GM12878 (cell line): ENCODE results near the gene MRPS21. TPM values are rescaled to one million over a fixed set of nuclear protein-coding genes. Genes with fewer than 3 reads are reported as not detected.

ENCODE experiments used
- ATAC-seq: fragments of 200-7000 bp; cut with Tn5 transposase; 3 replicates; pipeline ENCODE4 v1.9.1; 2020; ENCODE audit warnings: mild to moderate bottlenecking, moderate library complexity
- BruUV-seq: library from RNA; stranded (reverse); fragments of 400-500 nt; replicated peaks from 2 replicates; lab custom pipeline; 2021; lab: Mats Ljungman, UMichigan
- CTCF ChIA-PET: fragments of 300-600 bp; sonication (Branson Sonifier 250); formaldehyde crosslinking; extraction: SDS; loops from one replicate; lab custom pipeline; 2021; ENCODE audit warnings: inconsistent platforms; lab: Yijun Ruan, JAX
- POLR2A ChIA-PET: fragments of 350-600 bp; formaldehyde crosslinking; extraction: SDS; loops from one replicate; lab custom pipeline; 2021; ENCODE audit warnings: inconsistent platforms; lab: Charles Lee
- RAD21 ChIA-PET: fragments of 300-600 bp; sonication (Branson Sonifier 250); formaldehyde crosslinking; loops from one replicate; lab custom pipeline; 2023; ENCODE audit warnings: antibody characterized with exemption; ENCODE audit not compliant: unreplicated experiment; lab: Charles Lee
- SMC1A ChIA-PET: fragments of 300-600 bp; sonication (Branson Sonifier 250); formaldehyde crosslinking; loops from one replicate; lab custom pipeline; 2023; ENCODE audit not compliant: unreplicated experiment, uncharacterized antibody; lab: Charles Lee
- DNase-seq: peaks from one replicate; pipeline ENCODE4 v3.0.0-alpha.2; 2011; ENCODE audit warnings: low read depth, low spot score
- FAIRE-seq: peaks from 3 replicates; lab custom pipeline; 2011; peaks lifted over from hg19 to GRCh38; lab: Jason Lieb, UNC
- H2AFZ ChIP-seq: 2 replicates; pipeline ENCODE4 v1.6.0; 2011; ENCODE audit warnings: low read depth, low read length, control low read depth; ENCODE audit not compliant: control insufficient read depth
- H3K27ac ChIP-seq: 2 replicates; pipeline ENCODE4 v1.5.1; 2011; ENCODE audit warnings: control low read depth; ENCODE audit not compliant: control insufficient read depth, insufficient read depth
- H3K27me3 ChIP-seq, 2 experiments: replicated peaks in 1 of 2; 2 replicates each; pipeline versions ENCODE4 v1.6.0 to v1.6.1; 2011; ENCODE audit warnings: low read length in 1 of 2; ENCODE audit not compliant: control insufficient read depth in 2 of 2, insufficient read depth in 2 of 2
- H3K36me3 ChIP-seq, 2 experiments: 2 replicates each; pipeline ENCODE4 v1.5.1; 2011; ENCODE audit warnings: low read length in 1 of 2; ENCODE audit not compliant: control insufficient read depth in 2 of 2, insufficient read depth in 2 of 2
- H3K4me1 ChIP-seq: 2 replicates; pipeline ENCODE4 v1.6.1; 2011; ENCODE audit warnings: mild to moderate bottlenecking, low read length, moderate library complexity, mixed read lengths; ENCODE audit not compliant: control insufficient read depth, insufficient read depth
- H3K4me2 ChIP-seq: 2 replicates; pipeline ENCODE4 v1.6.0; 2011; ENCODE audit warnings: control low read depth; ENCODE audit not compliant: control insufficient read depth, insufficient read depth
- H3K4me3 ChIP-seq: fragments of 200-600 bp; sonication (generic); 2 replicates; pipeline ENCODE4 v1.5.1; 2016
- H3K79me2 ChIP-seq: 2 replicates; pipeline ENCODE4 v1.6.0; 2011; ENCODE audit warnings: low read length; ENCODE audit not compliant: control insufficient read depth, insufficient read depth
- H3K9ac ChIP-seq: 2 replicates; pipeline ENCODE4 v1.8.0; 2011; ENCODE audit warnings: low read length, control low read depth, mixed read lengths; ENCODE audit not compliant: control insufficient read depth, insufficient read depth
- H3K9me3 ChIP-seq: replicated peaks from 3 replicates; pipeline ENCODE4 v1.5.1; 2011; ENCODE audit warnings: mild to moderate bottlenecking, low read length; ENCODE audit not compliant: control insufficient read depth, insufficient read depth
- H4K20me1 ChIP-seq: 2 replicates; pipeline ENCODE4 v1.6.0; 2011; ENCODE audit not compliant: control insufficient read depth, insufficient read depth
- ASH2L ChIP-seq: fragments of 300-600, 200-600 bp; sonication (generic); IDR thresholded peaks from 2 replicates; pipeline ENCODE4 v1.6.1; 2017; ENCODE audit warnings: low read depth, mild to moderate bottlenecking, borderline replicate concordance
- BCL3 ChIP-seq: IDR thresholded peaks from 2 replicates; pipeline ENCODE4 v1.6.1; 2011; ENCODE audit warnings: borderline replicate concordance, low read depth, mild to moderate bottlenecking, moderate library complexity, low read length; ENCODE audit not compliant: insufficient read depth, poor library complexity, severe bottlenecking
- DPF2 ChIP-seq: fragments of 450-650 bp; IDR thresholded peaks from 2 replicates; pipeline ENCODE4 v1.6.1; 2017; ENCODE audit warnings: mild to moderate bottlenecking
- EED ChIP-seq: sonication (generic); IDR thresholded peaks from 2 replicates; pipeline ENCODE4 v1.6.1; 2016; ENCODE audit warnings: antibody characterized with exemption, low read depth
- HCFC1 ChIP-seq: fragments of 150-350 bp; IDR thresholded peaks from 2 replicates; pipeline ENCODE4 v1.6.1; 2014; ENCODE audit warnings: low read length
- HDGF ChIP-seq: fragments of 450-650 bp; IDR thresholded peaks from 2 replicates; pipeline ENCODE4 v1.6.1; 2016; ENCODE audit warnings: antibody characterized with exemption
- MEF2A ChIP-seq: IDR thresholded peaks from 2 replicates; pipeline ENCODE4 v1.6.1; 2011; ENCODE audit warnings: low read depth, mild to moderate bottlenecking, low read length, moderate library complexity; ENCODE audit not compliant: insufficient read depth
- NBN ChIP-seq: fragments of 450-650 bp; IDR thresholded peaks from 2 replicates; pipeline ENCODE4 v1.6.1; 2016
- RELA ChIP-seq: fragments of 450-650 bp; IDR thresholded peaks from 2 replicates; pipeline ENCODE4 v1.8.0; 2014; ENCODE audit warnings: borderline replicate concordance; ENCODE audit not compliant: partially characterized antibody
- RUNX3 ChIP-seq: IDR thresholded peaks from 2 replicates; pipeline ENCODE4 v1.6.1; 2012; ENCODE audit warnings: low read length, inconsistent platforms
- SMAD1 ChIP-seq: fragments of 450-650 bp; IDR thresholded peaks from 2 replicates; pipeline ENCODE4 v1.6.1; 2018; ENCODE audit warnings: mild to moderate bottlenecking, low read depth; ENCODE audit not compliant: partially characterized antibody
- SMAD5 ChIP-seq: IDR thresholded peaks from 2 replicates; pipeline ENCODE4 v1.6.1; 2016; ENCODE audit warnings: antibody characterized with exemption, low read depth
- WRNIP1 ChIP-seq: IDR thresholded peaks from 2 replicates; pipeline ENCODE4 v1.6.1; 2011; ENCODE audit warnings: low read depth, low read length, improper control_type of control experiment, borderline replicate concordance
- YY1 ChIP-seq: IDR thresholded peaks from 2 replicates; pipeline ENCODE4 v1.6.1; 2011; ENCODE audit warnings: low read depth, mild to moderate bottlenecking, low read length
- WGBS: methylation state at CpG from one replicate; pipeline ENCODE4 v1.1.6; 2016; ENCODE audit warnings: low lambda C conversion rate; ENCODE audit not compliant: insufficient replicate concordance, insufficient coverage; ENCODE audit errors: missing lambda C conversion rate; 5-methylcytosine and 5-hydroxymethylcytosine counted together
- in situ Hi-C: fragments of 300-500 bp; cut with MboI; formaldehyde crosslinking; loops from 9 replicates; pipeline ENCODE4 v1.14.3; 2018; ENCODE audit warnings: mixed read lengths
- intact Hi-C: fragments of 100-400 bp; cut with micrococcal nuclease; formaldehyde crosslinking; loops from one replicate; pipeline ENCODE4 v1.14.2; 2022; ENCODE audit not compliant: unreplicated experiment
- polyA plus RNA-seq, 11 experiments: library from polyadenylated mRNA; depleted of rRNA in 4 of 11; unstranded in 6 of 11; stranded (reverse) in 5 of 11; fragments of >200 nt; fragmentation: Nextera tagmentation in 4 of 11; fragmentation: Illumina TruSeq in 1 of 11; extraction: Ambion mirVana in 4 of 11; extraction: Trizol in 1 of 11; gene quantifications; 1 replicate in 1 of 11; 2 replicates in 10 of 11; pipeline versions ENCODE4 v1.2.1 to v1.2.3, GENCODE V29; 2011 to 2016; ENCODE audit warnings: inconsistent platforms in 2 of 11, missing spikeins in 2 of 11, low read depth in 1 of 11
- total RNA-seq, 4 experiments: library from RNA; depleted of rRNA in 3 of 4; stranded (reverse); fragments of >200 nt in 3 of 4; fragmentation: Illumina TruSeq in 1 of 4; extraction: Trizol in 1 of 4; gene quantifications; 2 replicates each; pipeline versions ENCODE4 v1.2.1 to v1.2.3, GENCODE V29; 2013 to 2021

MRPS21 gene
- total and polyA plus RNA-seq, 10 of the 15 experiments (the other 5 are each of a cell fraction or from before 2014, with no cell fraction given), result 69.4 to 275 (median 103) TPM

GRCh38 chr1:150321826-150322166 lies 28.1 kb downstream of the MRPS21 start:
- Histone ChIP-seq H2AFZ (peak overlapping the region; percentile 84), H3K36me3 (peaks cover 0 to 18% of the 10 kb centered on the region in 2 experiments; a peak in 3 of 4 replicates), H3K4me3 (peak overlapping the region; percentile 85), H4K20me1 (no peaks in the 10 kb centered on the region), H3K4me1 (no peaks in the 10 kb centered on the region), H3K9ac (peak overlapping the region; percentile 91), H3K9me3 (no peaks in the 10 kb centered on the region), H3K27me3 (no peaks in the 10 kb centered on the region), H3K4me2 (peak overlapping the region; percentile 24; the same call in 1 of the 2 replicates), H3K79me2 (peaks cover 31% of the 10 kb centered on the region), H3K27ac (peak overlapping the region; percentile 87)
- POLR2A ChIA-PET, result interaction anchor here (0.6 to 1.5 kb wide), 2 partner anchors 27 to 42 kb away, joined by 3 to 4 read pairs; partner anchors contain the start of gene RPRD2
- TF ChIP-seq NBN, result peak; percentile 5; the same call in 1 of the 2 replicates
- TF ChIP-seq DPF2, result no peak
- 0 out of 2 replicates have a peak, but pooled peaks have one; percentile 79 for TF ChIP-seq WRNIP1
- TF ChIP-seq EED, result 0 out of 2 replicates have a peak, but pooled peaks have one; percentile 8
- TF ChIP-seq MEF2A, result no peak
- peak; percentile 15 for TF ChIP-seq SMAD1
- 0 out of 2 replicates have a peak, but pooled peaks have one; percentile 1 for TF ChIP-seq YY1
- BruUV-seq, result TSS peak; percentile 94
- SMC1A ChIA-PET, result no interaction called here
- RAD21 ChIA-PET, result interaction anchor here (1.0 kb wide), 1 partner anchor 66 kb away, joined by 3 read pairs; no protein-coding TSS in a partner anchor
- DNase-seq (no peak), FAIRE-seq (no peak), ATAC-seq (peak; percentile 3)
- intact Hi-C loops (loop anchor here (5.0 kb wide), 2 partner anchors 41 to 54 kb away; partner anchors contain the start of genes APH1A and RPRD2), in situ Hi-C loops (no loop called here)
- 0% methylated on average over 8 of the region's 9 CpGs for whole genome bisulfite sequencing
- CTCF ChIA-PET, result no interaction called here

GRCh38 chr1:150322310-150322709 lies 28.6 kb downstream of the MRPS21 start:
- peak; percentile 61 for ATAC-seq
- Histone ChIP-seq H2AFZ (no peak overlapping the region), H3K79me2 (peaks cover 31% of the 10 kb centered on the region), H3K4me3 (peak overlapping the region; percentile 85), H3K27me3 (no peaks in the 10 kb centered on the region), H3K4me1 (no peaks in the 10 kb centered on the region), H4K20me1 (no peaks in the 10 kb centered on the region), H3K4me2 (peak overlapping the region; percentile 24), H3K27ac (peak overlapping the region; percentile 87), H3K9me3 (no peaks in the 10 kb centered on the region), H3K9ac (peak overlapping the region; percentile 91)
- ChIA-PET SMC1A (no interaction called here), CTCF (no interaction called here), RAD21 (interaction anchor here (1.0 kb wide), 1 partner anchor 67 kb away, joined by 3 read pairs; no protein-coding TSS in a partner anchor), POLR2A (interaction anchor here (0.5 to 0.7 kb wide), 2 partner anchors 44 to 522 kb away, joined by 3 to 5 read pairs; no protein-coding TSS in a partner anchor)
- intact Hi-C loops, result loop anchor here (5.0 kb wide), 2 partner anchors 40 to 55 kb away; partner anchors contain the start of genes APH1A and RPRD2
- 7% methylated on average over 3 of the region's 3 CpGs for WGBS
- no peak for FAIRE-seq
- DNase-seq, result no peak
- TF ChIP-seq RELA, result no peak
- peak; percentile 50 for TF ChIP-seq BCL3
- TF ChIP-seq ASH2L, result no peak
- no peak for TF ChIP-seq HDGF
- TF ChIP-seq HCFC1, result no peak
- 0 out of 2 replicates have a peak, but pooled peaks have one; percentile 15 for TF ChIP-seq RUNX3
- TF ChIP-seq SMAD5, result 0 out of 2 replicates have a peak, but pooled peaks have one; percentile 35
- TF ChIP-seq, all 136 proteins: peak for 3
- in situ Hi-C loops, result no loop called here
- peaks cover 0 to 18% of the 10 kb centered on the region in 2 experiments; a peak in 3 of 4 replicates for H3K36me3 ChIP-seq
- BruUV-seq, result no TSS peak
